RWPE2 (cell line): ENCODE results near the gene TLCD3A.
A peak's percentile ranks its signal among the peaks of the same experiment; 100 is the strongest.

ENCODE experiments used
- ATAC-seq: fragments of 200-7000 bp; cut with Tn5 transposase; 3 replicates; pipeline ENCODE4 v1.9.1; 2021; ENCODE audit warnings: low read depth
- DNase-seq: peaks from one replicate; pipeline ENCODE4 v3.0.0-alpha.2; 2020; ENCODE audit warnings: low spot score
- H3K27ac ChIP-seq: fragments of 450-650 bp; 2 replicates; pipeline ENCODE4 v1.5.1; 2017; ENCODE audit warnings: mild to moderate bottlenecking; ENCODE audit not compliant: poor library complexity, severe bottlenecking
- H3K27me3 ChIP-seq: fragments of 250-450 bp; sonication (Bioruptor Pico); 2 replicates; pipeline ENCODE4 v1.5.1; 2021; ENCODE audit warnings: mild to moderate bottlenecking, moderate library complexity; ENCODE audit not compliant: insufficient read depth, poor library complexity, severe bottlenecking
- H3K36me3 ChIP-seq: fragments of 250-450 bp; sonication (Bioruptor Pico); 2 replicates; pipeline ENCODE4 v1.5.1; 2020; ENCODE audit warnings: low read depth, mild to moderate bottlenecking, moderate library complexity
- H3K4me1 ChIP-seq: fragments of 250-450 bp; sonication (Bioruptor Pico); 2 replicates; pipeline ENCODE4 v1.5.1; 2021; ENCODE audit warnings: mild to moderate bottlenecking, moderate library complexity; ENCODE audit not compliant: insufficient read depth, poor library complexity, severe bottlenecking
- H3K4me3 ChIP-seq: fragments of 250-450 bp; sonication (Bioruptor Pico); 2 replicates; pipeline ENCODE4 v1.5.1; 2021; ENCODE audit warnings: mild to moderate bottlenecking, moderate library complexity; ENCODE audit not compliant: severe bottlenecking
- H3K9me3 ChIP-seq: fragments of 250-450 bp; sonication (Bioruptor Pico); 2 replicates; pipeline ENCODE4 v1.5.1; 2021; ENCODE audit warnings: mild to moderate bottlenecking, moderate library complexity; ENCODE audit not compliant: severe bottlenecking
- TF ChIP-seq, protein P1 (sequence below): fragments of 450-650 bp; IDR thresholded peaks from one replicate; pipeline ENCODE4 v1.5.1; 2017; ENCODE audit warnings: mild to moderate bottlenecking, moderate library complexity; ENCODE audit not compliant: poor library complexity, severe bottlenecking

TLCD3A gene

DNA sequence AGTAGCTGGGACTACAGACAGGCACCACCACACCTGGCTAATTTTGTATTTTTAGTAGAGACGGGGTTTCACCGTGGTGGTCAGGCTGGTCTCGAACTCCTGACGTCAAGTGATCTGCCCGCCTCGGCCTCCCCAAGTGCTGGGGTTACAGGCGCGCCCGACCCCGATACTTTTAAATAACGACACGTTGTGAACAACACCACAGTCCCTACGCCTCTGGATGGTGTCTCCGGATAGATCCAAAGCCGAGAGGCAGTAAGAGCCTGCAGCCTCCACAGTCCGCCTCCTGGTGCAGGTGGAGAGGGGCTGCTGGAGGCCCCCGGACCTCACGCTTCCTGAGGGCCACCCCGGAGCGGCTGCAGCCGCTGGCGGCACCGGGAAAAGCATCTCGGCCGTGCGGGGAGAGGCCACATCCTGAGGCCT, 741 bp upstream of the TLCD3A start:
- no peaks in the 10 kb centered on the region for H3K27me3 ChIP-seq
- H3K27ac ChIP-seq, result peak overlapping the region; percentile 71
- H3K4me1 ChIP-seq, result peaks cover 23% of the 10 kb centered on the region
- DNase-seq (no peak), ATAC-seq (peak; percentile 22; the same call in 2 of the 3 replicates)
- H3K4me3 ChIP-seq, result peak overlapping the region; percentile 95
- no peaks in the 10 kb centered on the region for H3K9me3 ChIP-seq
- H3K36me3 ChIP-seq, result peaks cover 32% of the 10 kb centered on the region
- TF ChIP-seq, protein P1, sequence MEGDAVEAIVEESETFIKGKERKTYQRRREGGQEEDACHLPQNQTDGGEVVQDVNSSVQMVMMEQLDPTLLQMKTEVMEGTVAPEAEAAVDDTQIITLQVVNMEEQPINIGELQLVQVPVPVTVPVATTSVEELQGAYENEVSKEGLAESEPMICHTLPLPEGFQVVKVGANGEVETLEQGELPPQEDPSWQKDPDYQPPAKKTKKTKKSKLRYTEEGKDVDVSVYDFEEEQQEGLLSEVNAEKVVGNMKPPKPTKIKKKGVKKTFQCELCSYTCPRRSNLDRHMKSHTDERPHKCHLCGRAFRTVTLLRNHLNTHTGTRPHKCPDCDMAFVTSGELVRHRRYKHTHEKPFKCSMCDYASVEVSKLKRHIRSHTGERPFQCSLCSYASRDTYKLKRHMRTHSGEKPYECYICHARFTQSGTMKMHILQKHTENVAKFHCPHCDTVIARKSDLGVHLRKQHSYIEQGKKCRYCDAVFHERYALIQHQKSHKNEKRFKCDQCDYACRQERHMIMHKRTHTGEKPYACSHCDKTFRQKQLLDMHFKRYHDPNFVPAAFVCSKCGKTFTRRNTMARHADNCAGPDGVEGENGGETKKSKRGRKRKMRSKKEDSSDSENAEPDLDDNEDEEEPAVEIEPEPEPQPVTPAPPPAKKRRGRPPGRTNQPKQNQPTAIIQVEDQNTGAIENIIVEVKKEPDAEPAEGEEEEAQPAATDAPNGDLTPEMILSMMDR, result no peak

DNA sequence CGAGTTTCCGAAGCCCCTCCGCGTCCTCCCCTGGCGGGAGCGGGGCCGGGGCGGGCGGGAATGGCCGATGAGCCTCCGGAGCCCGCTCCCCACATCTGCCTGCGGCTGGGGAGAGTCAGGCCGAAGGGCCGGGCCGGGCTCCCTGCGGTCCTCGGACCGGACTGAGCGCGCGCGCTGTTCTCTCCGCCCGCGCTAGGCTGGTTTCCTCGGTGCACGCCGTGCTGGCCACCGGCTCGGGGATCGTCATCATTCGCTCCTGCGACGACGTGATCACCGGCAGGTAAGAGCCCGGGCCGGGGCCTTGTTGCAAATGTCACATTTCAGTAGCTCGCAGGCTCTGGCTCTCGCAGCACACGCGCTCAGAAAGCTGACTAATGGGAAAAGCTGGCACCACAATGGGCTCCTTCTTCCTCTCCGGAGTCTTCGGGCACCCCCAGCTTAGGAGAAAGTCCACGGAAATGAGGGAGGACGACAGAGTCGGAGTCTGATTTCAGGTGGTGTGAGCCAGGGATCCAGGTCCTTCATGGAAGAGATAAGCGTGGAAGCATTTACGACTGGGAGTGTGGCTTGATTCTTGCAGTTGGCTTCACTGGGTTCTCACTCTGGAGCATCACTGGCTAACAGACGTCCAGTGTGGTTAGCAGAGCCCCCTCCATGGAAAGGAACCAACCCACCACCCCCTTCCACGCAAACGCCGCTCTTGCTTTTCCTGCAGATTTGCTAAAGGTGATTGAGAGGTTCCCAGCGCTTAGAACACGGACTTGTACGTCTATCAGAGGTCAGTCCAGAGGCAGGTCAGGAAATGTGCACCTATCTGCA, 715 bp downstream of the TLCD3A start:
- Histone ChIP-seq H3K4me1 (peaks cover 23% of the 10 kb centered on the region), H3K36me3 (peaks cover 46% of the 10 kb centered on the region), H3K27ac (peak overlapping the region; percentile 71), H3K4me3 (peak overlapping the region; percentile 95), H3K27me3 (no peaks in the 10 kb centered on the region), H3K9me3 (no peaks in the 10 kb centered on the region)
- DNase-seq, result no peak
- TF ChIP-seq, protein P1, result no peak
- peak; percentile 29 for ATAC-seq

DNA sequence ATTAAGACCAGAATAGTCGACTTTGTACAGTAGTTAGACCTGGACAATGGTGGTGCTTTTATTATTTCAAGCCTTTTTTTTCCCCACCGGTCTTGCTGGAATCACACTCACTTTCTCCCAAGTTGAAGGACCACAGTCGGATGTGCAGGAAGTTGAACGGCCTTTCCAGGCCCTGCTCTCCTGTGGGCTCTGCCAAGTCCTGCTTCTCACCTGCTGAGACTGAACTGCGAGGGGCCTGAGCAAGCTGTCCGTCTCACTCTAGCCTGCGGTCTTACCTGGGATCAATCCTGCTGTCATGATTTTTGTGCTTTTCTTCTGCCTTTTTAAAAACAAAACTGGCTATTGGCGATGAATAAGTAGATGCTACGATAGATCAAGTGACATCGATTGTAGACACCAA, 1.3 kb downstream of the TLCD3A start:
- ATAC-seq, result no peak
- no peaks in the 10 kb centered on the region for H3K9me3 ChIP-seq
- peaks cover 19% of the 10 kb centered on the region for H3K4me1 ChIP-seq
- no peak for DNase-seq
- no peaks in the 10 kb centered on the region for H3K27me3 ChIP-seq
- H3K27ac ChIP-seq, result peak overlapping the region; percentile 71
- H3K4me3 ChIP-seq, result peak overlapping the region; percentile 95
- TF ChIP-seq, protein P1, result no peak
- H3K36me3 ChIP-seq, result peaks cover 53% of the 10 kb centered on the region

DNA sequence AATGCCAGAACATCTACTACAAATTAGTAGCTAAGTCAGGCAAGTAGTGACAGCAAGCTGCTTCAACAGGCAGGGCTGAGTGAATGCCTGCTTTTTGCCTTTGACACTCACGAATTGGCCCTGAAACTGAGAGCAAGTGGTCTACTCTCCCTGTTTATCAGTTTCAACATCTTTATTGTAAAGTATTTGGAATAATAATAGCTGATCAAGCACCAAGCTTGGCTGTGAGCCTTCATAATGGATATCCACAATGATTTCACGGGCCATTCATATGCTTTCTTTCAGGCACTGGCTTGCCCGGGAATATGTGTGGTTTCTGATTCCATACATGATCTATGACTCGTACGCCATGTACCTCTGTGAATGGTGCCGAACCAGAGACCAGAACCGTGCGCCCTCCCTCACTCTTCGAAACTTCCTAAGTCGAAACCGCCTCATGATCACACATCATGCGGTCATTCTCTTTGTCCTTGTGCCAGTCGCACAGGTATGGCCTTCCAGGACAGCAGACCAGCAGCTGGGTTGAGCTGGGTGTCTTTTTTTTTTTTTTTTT, 5.2 kb downstream of the TLCD3A start:
- H3K27me3 ChIP-seq, result no peaks in the 10 kb centered on the region
- peaks cover 90% of the 10 kb centered on the region for H3K36me3 ChIP-seq
- no peak overlapping the region for H3K4me3 ChIP-seq
- no peak for DNase-seq
- peaks cover 4% of the 10 kb centered on the region for H3K4me1 ChIP-seq
- TF ChIP-seq, protein P1, result no peak
- peak overlapping the region; percentile 6 for H3K27ac ChIP-seq
- no peaks in the 10 kb centered on the region for H3K9me3 ChIP-seq
- no peak for ATAC-seq
